Right ventricle myocardium superior (tissue), 1 donor: ENCODE results near the gene RHEX. TPM values are rescaled to one million over a fixed set of nuclear protein-coding genes. Genes with fewer than 3 reads are reported as not detected.

Source experiments
- ATAC-seq: fragments of 200-7000 bp; cut with Tn5 transposase; one replicate; pipeline ENCODE4 v1.9.1; 2020; ENCODE audit warnings: mild to moderate bottlenecking; ENCODE audit not compliant: poor library complexity
- DNase-seq: peaks from one replicate; pipeline ENCODE4 v3.0.0-alpha.2; 2020
- intact Hi-C: fragments of 100-400 bp; cut with DNase I; formaldehyde crosslinking; loops from one replicate; pipeline ENCODE4 v1.11.2; 2022
- total RNA-seq: library from RNA; stranded (reverse); fragmentation: NEBNext Ultra II Directional; extraction: Animal tissue kit (Norgen Biotek cat#: 25700); gene quantifications from one replicate; pipeline ENCODE4 v1.2.1, GENCODE V29; 2021
- donor health status: DM: no; HTN: yes; CAD: no; lungs with severe emphysema.

The RHEX gene
- total RNA-seq, 1 donor from 2014 or later, result 0.86 TPM

DNA sequence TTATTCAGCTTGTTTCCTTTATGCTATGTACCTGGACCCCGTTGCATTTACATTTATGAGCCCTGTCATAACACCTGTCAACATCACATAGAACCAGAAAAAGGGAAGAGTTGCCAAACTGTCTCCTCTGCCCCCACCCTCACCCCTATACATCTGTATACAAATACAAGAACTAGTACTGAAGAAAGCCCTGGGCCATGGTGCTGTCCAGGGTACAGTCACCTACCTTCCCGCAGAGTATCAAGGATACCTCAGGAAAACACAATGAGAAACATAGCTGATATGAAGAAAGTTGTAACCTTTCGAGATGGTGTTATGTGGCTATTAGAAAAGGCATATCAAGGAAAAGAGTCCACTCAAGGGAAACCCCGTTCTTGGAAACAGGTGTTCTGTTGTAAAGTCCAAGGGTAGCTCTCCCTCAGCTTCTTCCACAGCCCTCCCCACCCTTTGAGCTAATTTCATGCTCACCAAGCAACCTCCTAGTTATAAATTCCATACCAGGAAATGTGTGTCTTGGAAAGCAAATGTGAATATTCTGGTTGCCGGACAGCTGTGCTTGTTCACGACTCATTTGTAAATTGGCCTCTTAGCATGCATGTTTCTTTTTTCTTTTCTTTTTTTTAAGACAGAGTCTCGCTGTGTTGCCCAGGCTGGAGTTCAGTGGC lies 80.9 kb downstream of the RHEX start:
- DNase-seq (no peak), ATAC-seq (no peak)
- intact Hi-C loops, result no loop called here

DNA sequence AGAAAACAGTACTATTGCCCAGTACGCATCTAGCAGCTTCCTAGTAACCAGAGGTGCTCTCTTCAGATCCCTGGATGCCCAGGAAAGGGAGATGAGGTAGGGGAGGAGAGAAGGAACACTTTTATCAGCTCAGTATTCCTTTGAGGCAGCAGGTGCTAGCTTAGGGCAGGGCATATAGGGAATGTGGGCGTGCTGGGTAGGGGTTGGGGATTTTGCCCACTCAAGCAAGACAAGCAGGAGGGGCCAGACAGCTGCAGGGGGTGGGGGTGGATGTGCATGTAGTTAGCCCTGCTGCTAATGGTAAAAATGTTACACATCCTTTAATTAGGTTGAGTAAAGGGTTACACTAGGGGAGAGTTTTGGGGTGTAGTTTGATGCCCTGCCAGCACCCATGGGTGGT lies 82.3 kb downstream of the RHEX start:
- ATAC-seq (no peak), DNase-seq (no peak)
- intact Hi-C loops, result no loop called here

DNA sequence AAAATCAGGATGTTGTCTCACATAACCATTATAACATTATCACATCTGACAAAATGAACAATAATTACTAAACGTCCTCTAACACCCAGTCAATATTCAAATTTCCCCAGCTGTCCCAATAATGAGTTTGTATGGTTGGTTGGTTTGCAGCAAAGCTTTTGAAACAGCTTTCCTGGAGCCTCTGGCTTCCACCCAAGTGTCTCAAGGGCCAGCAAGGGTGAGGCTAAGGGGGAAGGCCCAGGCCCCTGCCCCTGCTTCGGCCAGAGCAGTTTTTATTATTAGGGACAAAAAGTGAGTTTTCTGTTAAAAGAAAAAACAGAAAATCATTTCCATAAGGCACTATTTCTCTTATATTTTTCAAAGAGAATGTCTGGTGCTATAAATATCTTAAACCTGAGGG lies 83.3 kb downstream of the RHEX start:
- no peak for DNase-seq
- no peak for ATAC-seq
- intact Hi-C loops, result no loop called here

- intact Hi-C loops, result no loop called here
- ATAC-seq (no peak), DNase-seq (no peak)
These were observed 89.0 kb downstream of the RHEX start for GRCh38 chr1:206142011-206142410.

DNA sequence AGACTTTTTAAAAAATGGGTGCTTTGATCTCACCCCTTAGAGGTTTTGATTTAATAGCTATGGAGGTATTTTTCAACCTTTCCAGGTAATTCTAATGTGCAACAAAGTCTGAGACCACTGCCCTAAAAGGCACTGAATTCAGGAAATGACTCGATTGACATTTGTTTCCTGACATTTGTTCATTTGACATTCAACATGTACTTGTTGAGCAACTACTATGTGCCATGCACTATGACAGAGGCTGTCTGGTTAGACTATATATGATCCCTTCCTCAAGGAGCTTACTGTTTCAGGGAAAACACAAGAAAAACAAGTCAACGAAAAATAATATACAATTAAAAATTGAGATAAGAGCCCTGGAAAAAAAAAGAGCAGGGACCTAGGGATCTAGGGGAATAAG lies 89.8 kb downstream of the RHEX start:
- DNase-seq, result no peak

DNA sequence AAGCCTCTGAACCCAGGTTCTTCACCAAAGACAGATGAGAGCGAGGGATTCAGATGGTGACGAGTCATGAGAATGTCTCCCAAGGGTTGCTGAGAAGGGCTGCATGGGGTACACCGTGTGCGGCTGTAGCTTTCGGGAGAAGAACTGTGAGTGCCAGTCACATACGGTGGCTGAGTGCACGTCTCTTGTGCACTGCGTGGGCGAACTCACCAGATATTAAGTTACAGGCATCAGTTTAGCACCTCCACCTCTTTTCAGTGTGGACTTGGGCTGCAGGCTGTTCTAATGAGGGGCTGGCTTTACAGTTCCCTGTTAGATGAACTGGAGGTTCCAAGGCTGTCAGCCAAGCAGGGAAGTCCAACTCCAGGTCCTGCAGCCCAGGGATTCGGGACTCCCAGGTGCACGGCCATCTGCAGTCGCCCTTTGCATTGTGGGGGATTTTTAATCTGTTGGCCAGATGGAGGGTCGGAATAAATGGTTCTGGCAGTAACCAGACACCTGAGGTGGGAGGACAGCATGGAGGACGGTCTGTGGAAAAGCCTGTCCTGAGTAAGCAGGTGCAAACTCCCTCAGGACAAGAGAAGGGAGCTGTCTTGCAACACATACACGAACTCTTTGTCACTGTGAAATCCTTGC lies 90.7 kb downstream of the RHEX start:
- intact Hi-C loops, result no loop called here
- ATAC-seq, result no peak
- DNase-seq, result no peak

More for the DNA sequence above, 89.8 kb downstream of the RHEX start:
- ATAC-seq, result no peak
- intact Hi-C loops, result no loop called here

- ATAC-seq (no peak), DNase-seq (no peak)
- intact Hi-C loops, result no loop called here
These were observed 91.6 kb downstream of the RHEX start for GRCh38 chr1:206144605-206145004.

GRCh38 chr1:206145771-206146290 lies 92.9 kb downstream of the RHEX start:
- no peak for DNase-seq
- no peak for ATAC-seq
- intact Hi-C loops, result no loop called here

Other genes starting within 250 kb of the RHEX start
- 465 TPM for gene SLC41A1, start 240.0 kb upstream of the RHEX start, total RNA-seq
- 1.9 TPM for gene PM20D1, start 203.0 kb upstream of the RHEX start, total RNA-seq
- 33.0 TPM for gene SLC26A9, start 109.7 kb upstream of the RHEX start, total RNA-seq
- gene RAB7B, start 49.8 kb upstream of the RHEX start, total RNA-seq, result 1.2 TPM
- gene CTSE, start 29.3 kb upstream of the RHEX start, total RNA-seq, result not detected
- gene AVPR1B, start 64.2 kb downstream of the RHEX start, total RNA-seq, result not detected
- gene FAM72A, start 149.7 kb downstream of the RHEX start, total RNA-seq, result 1.2 TPM
- 15.9 TPM for gene SRGAP2, start 150.4 kb downstream of the RHEX start, total RNA-seq